Measurements from ENCODE around the gene CRB2. TPM values are rescaled to one million over a fixed set of nuclear protein-coding genes. Genes with fewer than 3 reads are reported as not detected.

Gene CRB2
- total and polyA plus RNA-seq, 2 of the 4 experiments (the other 2 are of a cell fraction), result not detected

GRCh38 chr9:123361086-123361730, 5.2 kb downstream of the CRB2 start:
- POLR2A ChIA-PET (ENCODE audit: unreplicated experiment), result no interaction called here
- no peak overlapping the region for H4K8ac ChIP-seq (ENCODE audit: low read depth in 2 of 2, low read length in 2 of 2)
- H3K18ac ChIP-seq (ENCODE audit: low read depth, low read length), result no peak overlapping the region
- no peak overlapping the region for H4K5ac ChIP-seq (ENCODE audit: low read depth, low read length)
- no CpG with 5 or more reads among the region's 10 CpGs for WGBS, 2 experiments (ENCODE audit: extremely low coverage in 2 of 2, insufficient read length in 1 of 2)
- no peaks in the 10 kb centered on the region for H3K36me3 ChIP-seq (ENCODE audit: control insufficient read depth, insufficient read depth, low read length)
- H3K79me1 ChIP-seq (ENCODE audit: low read depth in 1 of 2, low read length in 2 of 2), result no peaks in the 10 kb centered on the region
- no peak overlapping the region for H2AK9ac ChIP-seq (replicated peaks; ENCODE audit: low read depth, low read length, poor library complexity)
- H2AK5ac ChIP-seq (ENCODE audit: low read depth, low read length), result no peak overlapping the region
- no peak overlapping the region for H2BK5ac ChIP-seq (ENCODE audit: low read depth, low read length, poor library complexity, severe bottlenecking)
- peaks cover 11% of the 10 kb centered on the region; the same call in 1 of the 2 replicates for H3K4me1 ChIP-seq (ENCODE audit: control insufficient read depth, insufficient read depth, low read length)
- H2BK15ac ChIP-seq (ENCODE audit: low read depth, low read length), result no peak overlapping the region
- H3K23ac ChIP-seq (ENCODE audit: low read depth, low read length), result no peak overlapping the region
- H3K56ac ChIP-seq (ENCODE audit: extremely low read depth, insufficient read depth, low read length), result no peak overlapping the region
- H2AFZ ChIP-seq (replicated peaks; ENCODE audit: low read length, poor library complexity), result no peak overlapping the region
- no peak overlapping the region for H3K27ac ChIP-seq (ENCODE audit: insufficient read depth, low read length)
- no peaks in the 10 kb centered on the region for H4K20me1 ChIP-seq (ENCODE audit: insufficient read depth, low read length)
- no peaks in the 10 kb centered on the region for H3K9me3 ChIP-seq (ENCODE audit: control insufficient read depth, insufficient read depth, low read length)
- H3K9ac ChIP-seq (ENCODE audit: low read depth, low read length), result no peak overlapping the region
- H3K27me3 ChIP-seq (ENCODE audit: control insufficient read depth, insufficient read depth, low read length), result peaks cover 20% of the 10 kb centered on the region; the same call in 1 of the 2 replicates
- in situ Hi-C loops (cut with MboI; ENCODE audit: low sequenced_read_pairs) (no loop called here), intact Hi-C loops (cut with micrococcal nuclease) (no loop called here), dilution Hi-C loops (cut with HindIII; ENCODE audit: low sequenced_read_pairs, unreplicated experiment) (no loop called here)
- no peak overlapping the region for H3K14ac ChIP-seq (replicated peaks; ENCODE audit: low read depth, low read length)
- no peak overlapping the region for H3K4me2 ChIP-seq (ENCODE audit: low read depth, low read length)
- H3K9me1 ChIP-seq (ENCODE audit: insufficient read depth, low read length), result no peaks in the 10 kb centered on the region
- H3K4ac ChIP-seq (ENCODE audit: low read depth, low read length), result no peak overlapping the region
- H2BK120ac ChIP-seq (ENCODE audit: low read depth, low read length), result no peak overlapping the region
- H3K4me3 ChIP-seq (ENCODE audit: insufficient read depth, low read depth, low read length), result no peak overlapping the region
- ATAC-seq (ENCODE audit: low read depth) (no peak), DNase-seq (no peak)
- BruUV-seq (replicated peaks), result no TSS peak
- CTCF ChIA-PET, result no interaction called here
- H4K91ac ChIP-seq (ENCODE audit: insufficient read depth, low read depth, low read length), result no peak overlapping the region
- no peak overlapping the region for H2BK20ac ChIP-seq (ENCODE audit: low read depth, low read length)
- no peak for TF ChIP-seq POLR2A (IDR thresholded peaks at IDR 0.05; ENCODE audit: low read depth, low read length)
- no peak for TF ChIP-seq MAFK (IDR thresholded peaks at IDR 0.05; ENCODE audit: low read depth, low read length)
- no peak for TF ChIP-seq RFX5 (IDR thresholded peaks at IDR 0.05; ENCODE audit: low read depth, low read length)

Measured in IMR-90 (cell line).